GM21529 (cell line): Measurements from ENCODE around the gene TLK2.
"Not testable (repeated sequence)": the region's sequence is repeated elsewhere in the genome, so short reads cannot be mapped to it uniquely, and the experiment has no call there.

Source experiments
- ATAC-seq: cut with Tn5 transposase; IDR thresholded peaks from one replicate; pipeline ENCODE4 v1.9.1; 2021; ENCODE audit not compliant: unreplicated experiment

TLK2 gene

DNA sequence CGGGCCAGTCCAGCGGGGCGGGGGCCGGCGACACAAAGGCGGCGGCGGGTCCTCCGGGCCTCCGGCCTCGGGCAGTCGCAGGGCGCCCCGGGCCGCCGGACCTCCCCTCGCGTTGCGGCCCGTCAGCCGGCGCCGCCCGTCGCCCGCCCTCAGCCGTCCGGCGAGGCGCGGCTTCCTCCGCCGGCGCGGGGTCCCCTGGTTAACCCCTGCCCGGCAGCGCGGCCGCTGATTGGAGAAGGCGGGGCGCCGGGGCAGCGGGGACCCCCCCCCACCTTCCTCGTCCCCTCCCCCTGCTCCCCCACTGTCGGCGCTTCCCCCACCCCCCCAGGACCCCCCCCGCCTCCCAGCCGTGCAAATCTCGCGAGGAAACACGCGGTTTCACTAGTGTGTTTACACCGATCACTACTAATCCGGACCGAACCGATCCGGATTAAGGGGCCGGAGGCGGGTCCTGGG lies at the start of gene TLK2:
Gene TLK2, plus strand, starts transcription at position 402 of the 456 bp plus-strand sequence. CDS start 2,301 bp downstream, outside the sequence.
- ATAC-seq = peak; percentile 71

DNA sequence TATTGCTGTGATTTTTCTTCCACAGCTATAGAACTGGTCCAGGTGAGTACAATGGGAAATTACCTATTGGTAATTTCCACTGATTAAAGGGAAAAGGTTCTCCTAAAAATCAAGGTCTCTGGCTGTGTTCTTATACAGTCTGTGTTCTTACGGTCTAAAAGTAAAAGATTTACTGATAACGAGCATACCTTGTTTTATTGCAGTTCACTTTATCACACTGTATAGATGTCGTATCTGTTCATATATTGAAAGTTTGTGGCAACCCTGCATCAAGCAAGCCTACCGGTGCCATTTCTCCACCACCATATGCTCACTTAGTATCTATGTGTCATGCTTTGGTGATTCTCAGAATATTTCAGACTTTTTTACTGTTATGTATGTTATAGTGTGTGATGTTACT lies 43.4 kb upstream of the TLK2 start:
- ATAC-seq = not testable (repeated sequence)

DNA sequence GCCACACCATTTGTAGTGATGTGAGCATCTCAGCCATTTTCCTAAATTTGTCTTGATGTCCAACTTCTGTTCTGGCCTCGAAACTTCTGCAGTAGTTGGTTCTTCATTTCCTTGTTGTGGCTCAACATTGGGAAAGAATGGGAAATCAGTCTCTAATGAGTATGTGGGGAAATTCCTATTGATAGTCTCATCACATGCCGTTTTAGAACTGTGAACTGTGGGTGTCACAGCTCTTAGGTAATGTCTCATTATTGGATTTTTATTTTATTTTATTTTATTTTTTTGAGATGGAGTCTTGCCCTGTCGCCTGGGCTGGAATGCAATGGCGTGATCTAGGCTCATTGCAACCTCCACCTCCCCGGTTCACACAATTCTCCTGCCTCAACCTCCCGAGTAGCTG lies 37.4 kb upstream of the TLK2 start:
- not testable (repeated sequence) for ATAC-seq

DNA sequence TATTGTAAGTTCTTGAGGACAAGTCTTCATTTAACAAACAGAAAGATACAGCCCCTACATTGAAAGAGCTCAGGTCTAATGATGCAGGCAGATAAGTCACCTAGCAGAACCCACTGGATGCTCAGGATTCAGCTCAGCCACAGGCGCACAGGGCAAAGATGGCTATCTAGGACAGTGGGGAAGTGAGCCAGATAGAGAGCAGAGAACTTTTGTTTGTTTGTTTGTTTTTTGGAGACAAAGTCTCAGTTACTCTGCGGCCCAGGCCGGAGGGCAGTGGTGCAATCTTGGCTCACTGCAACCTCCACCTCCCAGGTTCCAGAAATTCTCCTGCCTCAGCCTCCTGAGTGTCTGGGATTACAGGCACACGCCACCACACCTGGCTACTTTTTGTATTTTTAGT lies 34.6 kb upstream of the TLK2 start:
- no peak for ATAC-seq

DNA sequence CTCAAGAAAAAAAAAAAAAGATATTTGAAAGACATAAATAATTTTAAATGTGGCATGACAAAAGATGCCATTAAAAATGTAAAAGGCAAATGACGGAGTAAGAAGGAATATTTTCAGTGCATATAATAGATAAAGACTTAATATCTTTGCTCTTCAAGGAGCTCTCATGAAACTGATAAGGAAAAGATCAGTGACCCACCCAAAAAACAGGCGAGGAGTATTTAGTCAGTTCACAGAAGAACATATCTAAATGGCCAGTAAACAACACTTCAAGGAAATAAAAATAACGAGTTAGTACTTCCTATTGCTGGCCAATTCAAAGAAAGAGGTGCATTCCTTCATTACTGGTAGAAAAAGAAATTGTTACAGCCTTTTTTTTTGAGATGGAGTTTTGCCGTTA lies 32.8 kb upstream of the TLK2 start:
- not testable (repeated sequence) for ATAC-seq

DNA sequence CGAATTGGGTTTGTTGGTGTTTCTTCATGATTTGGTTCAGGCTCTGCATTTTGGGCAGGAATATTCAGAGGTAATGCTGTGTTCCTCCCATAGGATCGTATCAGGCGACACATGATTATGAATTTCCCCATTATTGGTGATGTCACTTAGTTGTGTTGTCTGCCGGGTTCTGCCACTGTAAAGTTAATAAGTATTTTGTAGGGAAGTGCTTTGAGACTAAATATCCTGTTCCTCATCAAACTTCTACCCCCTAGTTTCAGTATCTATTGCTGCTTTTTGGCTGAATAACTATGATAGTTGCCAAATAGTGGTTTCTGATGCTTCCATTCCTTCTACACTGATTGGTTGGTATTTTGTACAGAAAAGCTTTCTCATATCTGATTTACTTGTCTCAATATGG lies 26.4 kb upstream of the TLK2 start:
- not testable (repeated sequence) for ATAC-seq

DNA sequence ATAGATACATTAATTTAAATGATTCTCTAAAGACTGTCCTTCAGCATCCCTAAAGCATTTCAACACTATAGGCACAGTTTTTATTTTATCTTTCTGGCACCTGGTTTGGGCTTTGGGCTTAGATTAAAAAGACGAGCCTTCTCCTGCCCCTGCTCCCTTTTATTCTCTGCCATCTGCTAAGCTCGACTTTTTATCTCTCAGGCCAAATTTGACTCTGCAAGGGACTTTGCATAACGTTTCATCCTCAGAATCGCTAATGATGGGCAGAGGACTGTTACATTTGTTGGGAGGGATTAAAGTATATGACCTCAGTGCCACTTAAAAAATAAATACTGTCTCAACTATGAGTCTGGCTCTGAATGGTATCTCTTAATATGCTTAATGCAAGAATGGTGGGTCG lies 25.6 kb upstream of the TLK2 start:
- not testable (repeated sequence) for ATAC-seq

DNA sequence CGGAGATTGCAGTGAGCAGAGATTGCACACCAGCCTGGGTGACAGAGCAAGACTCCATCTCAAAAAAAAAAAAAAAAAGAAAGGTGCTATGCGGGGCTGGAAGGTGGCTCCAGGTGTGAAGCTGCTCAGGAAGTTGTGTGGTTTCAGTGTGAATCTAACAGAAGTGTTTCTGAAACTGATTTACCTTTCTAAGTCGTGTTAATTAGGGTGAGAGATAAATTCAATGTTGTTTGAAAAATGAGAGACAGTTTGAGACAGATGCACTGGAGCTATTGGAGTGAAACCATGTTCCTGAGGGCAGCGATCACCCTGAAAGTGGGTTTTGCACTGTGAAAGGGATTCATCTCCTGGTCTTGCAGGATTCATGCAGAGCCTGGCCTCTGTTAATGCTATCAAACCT lies 25.0 kb upstream of the TLK2 start:
- ATAC-seq = peak; percentile 22

DNA sequence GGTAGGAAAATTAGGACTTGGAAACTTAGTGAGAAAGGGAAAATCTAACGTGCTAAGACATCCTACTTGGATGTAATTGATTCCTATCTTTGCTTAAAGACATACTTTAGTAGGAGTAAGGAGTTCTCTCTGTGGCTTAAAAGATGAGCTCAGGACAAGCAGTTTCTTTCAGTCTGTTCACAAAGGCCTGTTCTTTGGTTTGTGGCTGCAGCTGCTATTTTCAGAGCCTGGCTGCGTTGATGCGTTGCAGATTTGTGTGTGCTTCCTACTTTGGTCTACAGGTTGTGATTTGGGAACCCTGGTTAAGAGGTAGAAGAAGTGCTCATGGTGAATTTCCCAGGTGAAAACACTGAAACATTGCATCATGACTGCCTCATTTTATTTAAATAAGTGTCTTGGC lies 24.5 kb upstream of the TLK2 start:
- peak; percentile 68 for ATAC-seq

DNA sequence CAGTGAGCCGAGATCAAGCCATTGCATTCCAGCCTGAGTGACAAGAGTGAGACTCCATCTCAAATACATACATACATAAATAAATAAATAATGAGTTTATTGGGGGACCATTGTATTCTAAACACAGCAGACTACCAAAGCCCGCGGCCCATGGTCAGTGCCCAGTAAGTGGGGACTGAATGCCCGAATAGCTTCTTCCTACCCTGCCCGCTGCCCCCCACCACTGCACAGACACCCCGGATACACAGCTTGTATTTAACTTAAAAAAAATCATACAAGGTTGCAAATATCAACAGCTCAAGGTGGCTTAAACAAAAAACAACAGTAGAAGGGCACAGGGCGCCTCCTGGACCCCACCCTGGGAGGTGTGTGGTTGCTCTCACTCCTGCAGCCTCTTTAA lies 22.6 kb upstream of the TLK2 start:
- no peak for ATAC-seq

DNA sequence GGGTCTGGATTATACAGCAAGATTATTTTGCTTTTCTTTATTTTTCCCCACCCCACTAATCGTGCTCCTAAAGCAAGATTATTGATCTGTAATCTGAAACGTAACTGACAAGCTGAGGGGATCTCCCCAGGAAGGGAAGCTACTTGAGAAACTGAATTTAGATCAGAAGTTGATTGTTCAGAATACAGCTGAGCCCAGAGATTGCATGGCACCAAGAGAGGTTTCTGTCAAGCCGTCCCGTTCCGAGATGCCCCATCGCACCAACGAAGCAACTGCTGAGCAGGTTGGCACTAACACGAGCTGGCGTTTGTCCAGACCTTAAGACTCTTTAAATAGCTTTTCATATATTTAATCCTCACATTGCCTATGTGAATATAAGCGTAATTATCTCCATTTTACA lies 20.1 kb upstream of the TLK2 start:
- ATAC-seq = not testable (repeated sequence)

DNA sequence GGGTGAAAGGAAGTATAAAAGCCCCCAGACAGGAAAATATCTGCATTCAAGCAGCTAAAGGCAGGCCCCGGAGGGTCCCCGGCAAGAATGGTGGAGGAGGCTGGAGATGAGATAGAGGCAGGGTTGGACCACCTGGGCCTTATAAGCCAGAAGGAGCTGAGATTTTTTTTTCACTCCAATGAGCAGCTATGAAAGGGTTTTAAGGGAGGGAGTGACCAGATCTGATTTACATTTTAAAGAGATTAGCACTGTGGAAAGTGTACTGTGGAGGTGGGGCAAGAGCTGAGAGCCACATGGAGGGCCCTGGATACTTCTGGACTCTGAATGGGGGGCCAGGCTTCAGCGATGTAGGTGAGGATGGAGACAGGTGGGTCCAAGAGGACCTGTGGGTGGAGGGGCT lies 14.2 kb upstream of the TLK2 start:
- not testable (repeated sequence) for ATAC-seq

DNA sequence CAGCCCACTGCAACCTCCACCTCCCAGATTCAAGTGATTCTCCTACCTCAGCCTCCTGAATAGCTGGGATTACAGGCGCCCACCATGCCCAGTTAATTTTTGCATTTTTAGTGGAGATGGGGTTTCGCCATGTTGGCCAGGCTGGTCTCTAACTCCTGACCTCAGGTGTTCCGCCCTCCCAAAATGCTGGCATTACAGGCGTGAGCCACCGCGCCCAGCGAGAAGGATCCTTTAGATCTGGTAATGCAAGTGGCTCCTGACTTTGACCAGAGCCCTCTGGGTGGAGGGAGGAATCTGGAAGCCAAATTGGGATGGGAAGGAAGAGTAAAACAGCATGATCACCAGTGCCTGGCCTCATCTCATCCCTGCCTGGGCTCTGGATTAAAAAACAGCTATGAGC lies 13.4 kb upstream of the TLK2 start:
- not testable (repeated sequence) for ATAC-seq

DNA sequence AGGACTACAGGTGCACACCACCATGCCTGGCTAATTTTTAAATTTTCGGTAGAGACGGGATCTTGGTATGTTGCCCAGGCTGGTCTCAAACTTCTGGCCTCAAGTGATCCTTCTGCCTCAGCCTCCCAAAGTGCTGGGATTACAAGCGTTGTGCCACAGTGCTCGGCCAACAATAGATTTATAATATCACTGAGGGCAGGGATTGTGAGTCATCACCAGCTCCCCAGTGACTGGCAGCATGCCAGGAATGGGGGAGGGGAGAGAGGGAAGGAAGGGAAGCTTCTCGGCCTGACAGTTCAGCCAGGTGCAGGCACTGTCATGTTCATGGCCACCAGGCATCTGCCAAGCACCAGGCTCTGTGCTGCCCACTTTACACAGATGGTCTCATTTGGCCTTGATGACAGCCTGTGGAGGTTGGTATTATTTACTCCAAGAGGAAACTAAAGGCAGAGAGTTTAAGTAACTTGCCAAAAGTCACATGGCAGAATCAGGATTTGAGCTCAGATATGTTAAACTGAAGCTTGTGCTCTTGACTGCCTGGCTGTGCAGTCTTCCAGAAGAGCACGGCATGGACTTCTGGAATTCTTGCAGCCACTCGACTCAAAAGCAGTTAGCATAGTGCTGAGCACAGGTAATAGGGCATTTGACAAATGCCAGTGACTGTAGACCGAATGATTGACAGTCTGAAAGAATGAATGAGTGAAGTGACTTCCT lies 7.8 kb upstream of the TLK2 start:
- ATAC-seq = not testable (repeated sequence)

DNA sequence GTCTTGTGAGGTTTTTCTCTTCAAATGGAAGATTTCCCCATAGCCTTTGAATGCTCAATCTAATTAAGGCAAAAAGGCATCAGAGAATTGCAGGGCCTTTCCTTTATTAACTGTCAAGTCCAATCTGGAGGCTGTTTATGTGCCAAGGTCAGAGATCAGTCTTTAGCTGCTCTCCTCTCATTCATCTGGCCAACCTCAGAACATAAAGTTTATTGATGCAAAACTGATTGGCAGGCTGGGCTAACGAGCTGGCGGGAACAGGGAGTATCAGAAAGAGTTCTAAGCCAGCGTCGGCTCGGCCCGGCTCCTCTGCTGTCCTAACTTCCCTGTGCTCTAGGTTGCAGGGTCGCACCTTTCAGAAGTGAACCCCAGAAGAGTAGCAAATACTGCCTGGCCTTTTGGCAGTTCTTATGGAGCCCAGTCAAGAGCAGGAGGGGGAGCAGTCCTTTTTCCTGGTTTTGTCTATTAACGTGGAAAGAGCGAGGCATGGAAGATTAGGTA lies 7.2 kb upstream of the TLK2 start:
- not testable (repeated sequence) for ATAC-seq

DNA sequence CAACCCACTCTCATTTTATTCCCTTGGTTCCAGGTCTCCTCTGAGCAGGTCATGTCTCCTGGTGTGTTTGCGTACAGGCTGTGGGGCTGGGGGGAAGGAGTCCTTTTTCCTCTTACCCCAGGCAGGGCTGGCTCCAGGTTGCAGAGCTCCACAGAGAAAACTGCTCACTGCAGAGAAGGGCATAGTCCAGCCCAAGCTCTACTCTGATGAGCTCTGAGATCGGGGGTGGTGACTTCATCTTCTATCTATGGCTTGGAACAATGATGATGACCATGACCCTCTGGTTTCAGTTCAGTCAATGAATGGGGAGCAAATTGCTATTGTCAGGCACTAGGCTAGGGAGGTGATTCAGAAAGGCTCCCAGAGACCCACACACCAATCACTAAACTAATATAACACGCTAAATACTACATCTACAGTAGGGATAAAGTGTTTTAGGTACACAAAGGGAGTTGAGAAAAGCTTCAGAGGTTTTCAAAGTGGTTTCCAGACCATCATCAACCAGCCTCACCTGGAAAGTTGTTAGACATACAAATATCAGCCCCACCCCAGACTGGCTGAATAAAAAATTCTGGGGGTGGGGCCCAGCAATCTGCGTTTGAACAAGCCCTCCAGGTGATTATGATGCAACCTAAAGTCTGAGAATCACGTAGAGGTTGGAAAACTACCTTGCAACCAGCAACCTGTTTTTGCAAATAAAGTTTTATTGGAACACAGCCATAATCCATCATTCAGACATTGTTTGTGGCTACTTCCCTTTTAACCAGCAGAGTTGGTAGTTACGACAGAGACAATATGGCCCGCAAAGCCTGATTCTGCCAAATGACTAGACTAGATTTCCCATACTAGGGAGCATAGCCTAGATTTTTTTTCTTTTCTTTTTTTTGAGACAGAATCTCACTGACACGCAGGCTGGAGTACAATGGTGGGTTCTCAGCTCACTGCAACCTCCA lies 5.3 kb upstream of the TLK2 start:
- ATAC-seq = not testable (repeated sequence)

DNA sequence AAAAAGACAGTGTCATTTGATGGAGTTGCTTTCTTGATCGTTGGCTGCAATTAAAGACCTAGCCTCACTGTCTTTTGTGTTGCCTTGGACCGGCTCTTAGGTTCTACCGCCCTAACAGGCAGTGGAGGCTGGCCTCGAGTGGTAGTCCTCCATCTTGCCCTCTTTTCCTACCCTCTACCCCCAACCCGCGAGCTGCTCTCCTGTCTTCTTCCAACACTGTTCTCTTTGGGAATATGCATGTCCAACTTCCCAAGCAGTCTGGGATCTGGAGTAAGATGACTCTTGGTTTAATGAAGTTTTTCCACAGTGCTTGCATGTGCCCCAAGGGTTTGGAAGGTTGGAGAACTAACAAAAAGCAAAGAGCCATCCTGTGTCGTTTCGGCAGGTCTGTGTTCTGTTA lies 1.5 kb upstream of the TLK2 start:
- ATAC-seq = not testable (repeated sequence)

DNA sequence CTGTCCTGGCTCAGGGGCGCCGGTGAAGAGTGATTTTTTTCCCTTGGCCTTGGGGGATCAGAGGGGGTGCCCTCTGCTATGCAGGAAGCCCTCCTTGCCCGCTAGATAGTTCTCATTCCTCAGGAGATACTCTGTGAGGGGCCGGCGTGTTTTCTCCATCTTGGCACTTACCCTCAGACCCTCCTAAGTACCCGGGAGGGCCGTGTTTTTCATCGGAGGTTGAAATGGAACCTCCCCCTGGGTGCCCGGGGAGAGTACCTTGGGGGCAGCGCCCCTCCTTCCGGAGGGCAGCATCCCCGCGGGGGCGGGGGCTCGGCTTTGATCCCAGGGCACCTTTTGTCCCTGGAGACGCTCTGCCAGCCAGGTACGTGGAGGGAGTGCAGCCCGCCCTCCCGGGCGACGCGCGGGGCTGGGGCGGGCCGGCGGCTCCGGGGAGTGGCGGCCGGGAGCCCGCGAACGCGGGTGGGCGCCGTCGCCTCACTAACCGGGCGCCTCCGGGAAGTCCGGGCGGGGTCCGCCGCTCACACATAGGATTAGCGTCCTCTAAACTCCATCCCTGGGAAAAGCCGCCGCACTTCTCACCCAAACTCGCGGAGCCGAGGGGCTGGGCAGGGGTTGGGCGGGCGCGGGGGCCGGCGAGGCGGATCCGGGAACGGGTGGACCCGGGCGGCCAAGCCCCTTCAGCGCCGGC lies 762 bp upstream of the TLK2 start:
- peak; percentile 15 for ATAC-seq

DNA sequence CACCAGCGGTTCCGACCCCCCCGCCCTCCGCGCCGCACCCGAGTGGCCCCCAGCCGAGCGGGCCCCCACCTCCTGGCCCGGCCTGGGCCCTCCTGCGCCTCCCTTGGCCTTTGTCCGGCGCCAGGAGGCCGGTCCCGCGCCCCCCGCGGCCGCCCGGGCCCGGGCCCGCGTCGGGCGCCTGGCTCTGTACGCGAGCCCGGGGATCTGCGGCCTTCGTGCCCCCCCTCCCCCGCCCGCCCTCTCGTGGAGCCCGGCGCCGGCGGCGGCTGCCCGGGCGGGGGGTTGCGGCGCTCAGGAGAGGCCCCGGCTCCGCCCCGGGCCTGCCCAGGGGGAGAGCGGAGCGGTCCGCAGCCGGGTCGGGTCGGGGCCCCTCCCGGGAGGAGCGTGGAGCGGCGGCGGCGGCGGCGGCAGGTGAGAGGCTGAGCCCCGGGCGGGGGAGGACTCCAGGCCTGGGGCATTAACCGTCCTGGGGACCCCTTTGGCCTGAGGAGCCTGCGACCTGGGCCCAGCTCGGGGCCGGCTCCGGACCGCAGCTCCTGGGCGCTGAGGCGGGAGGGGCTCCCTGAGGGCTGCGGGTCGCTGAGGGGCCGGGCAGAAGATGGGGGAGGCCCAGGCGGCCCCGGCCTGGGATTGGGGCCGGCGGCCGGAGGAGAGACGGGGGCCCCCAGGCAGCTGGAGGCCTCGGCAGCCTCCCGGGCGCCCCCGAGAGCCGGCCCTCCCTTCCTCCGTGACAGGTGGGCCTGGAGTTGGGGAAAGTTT lies 434 bp downstream of the TLK2 start:
- ATAC-seq = peak; percentile 30

DNA sequence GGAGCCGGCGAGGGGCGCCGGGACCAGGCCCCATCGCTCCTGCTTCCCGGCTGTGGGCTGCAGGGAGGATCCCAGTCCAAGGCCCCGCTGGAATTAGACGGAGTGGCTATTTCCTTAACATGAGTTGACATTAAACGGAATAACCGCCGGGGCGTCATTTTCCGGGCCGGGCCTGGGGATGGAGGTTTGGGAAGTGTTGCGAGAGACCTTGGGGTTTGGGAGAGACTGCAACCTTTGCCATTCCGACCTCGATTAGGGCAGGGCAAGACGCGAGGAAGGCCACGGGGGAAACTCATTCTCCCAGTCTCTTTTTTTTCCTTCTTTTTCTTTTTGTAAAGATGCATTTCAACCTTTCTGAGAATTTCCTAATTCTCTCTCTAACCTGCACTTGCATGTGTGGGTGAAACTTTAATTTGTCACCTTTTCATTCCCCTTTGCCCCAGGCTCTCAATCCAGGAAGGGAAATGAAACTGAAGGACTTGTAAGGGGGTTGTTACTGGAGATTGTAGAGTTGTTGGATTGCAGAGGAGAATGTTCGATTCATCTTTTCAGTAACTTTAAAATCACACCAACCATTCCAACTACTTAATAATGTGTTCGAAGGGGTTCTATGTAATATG lies 1.1 kb downstream of the TLK2 start:
- not testable (repeated sequence) for ATAC-seq
